GM10266 (cell line): ENCODE measurements around the gene ADIPOR2.
"Not testable (repeated sequence)": the region's sequence is repeated elsewhere in the genome, so short reads cannot be mapped to it uniquely, and the experiment has no call there.

Source experiments
- DNase-seq: peaks from one replicate; pipeline ENCODE4 v3.0.0; 2012; ENCODE audit errors: extremely low spot score
- CTCF ChIP-seq: IDR thresholded peaks from 2 replicates; pipeline ENCODE4 v1.5.1; 2012; ENCODE audit warnings: mild to moderate bottlenecking, low read depth; ENCODE audit not compliant: control insufficient read depth, insufficient read depth; ENCODE audit errors: missing control alignments

ADIPOR2 gene

GRCh38 chr12:1706632-1706980, 15.7 kb downstream of the ADIPOR2 start:
- TF ChIP-seq CTCF, result no peak
- DNase-seq, result no peak

GRCh38 chr12:1707051-1707450, 16.2 kb downstream of the ADIPOR2 start:
- TF ChIP-seq CTCF, result no peak
- DNase-seq, result no peak

- not testable (repeated sequence) for DNase-seq
These were observed 19.1 kb downstream of the ADIPOR2 start for GRCh38 chr12:1709968-1710367.

- not testable (repeated sequence) for DNase-seq
These were observed 20.0 kb downstream of the ADIPOR2 start for GRCh38 chr12:1710870-1711269.

GRCh38 chr12:1711536-1712211, 20.8 kb downstream of the ADIPOR2 start:
- DNase-seq, result not testable (repeated sequence)

- DNase-seq, result not testable (repeated sequence)
These were observed 21.4 kb downstream of the ADIPOR2 start for GRCh38 chr12:1712305-1712704.

GRCh38 chr12:1712852-1713251, 22.0 kb downstream of the ADIPOR2 start:
- DNase-seq, result not testable (repeated sequence)

GRCh38 chr12:1713783-1714348, 23.0 kb downstream of the ADIPOR2 start:
- not testable (repeated sequence) for DNase-seq

- DNase-seq, result not testable (repeated sequence)
These were observed 24.6 kb downstream of the ADIPOR2 start for GRCh38 chr12:1715459-1715858.

- no peak for TF ChIP-seq CTCF
- peak; percentile 24 for DNase-seq
These were observed 25.5 kb downstream of the ADIPOR2 start for GRCh38 chr12:1716215-1716862.

- no peak for DNase-seq
- no peak for TF ChIP-seq CTCF
These were observed 26.0 kb downstream of the ADIPOR2 start for GRCh38 chr12:1716911-1717310.
